Keratinocyte (primary cell): ENCODE measurements around the gene IGSF8.

Source experiments
- CTCF ChIP-seq, 3 experiments: IDR thresholded peaks in 1 of 3; conservative IDR thresholded peaks in 1 of 3; optimal IDR thresholded peaks in 1 of 3; 2 replicates in 2 of 3; 3 replicates in 1 of 3; pipeline versions ENCODE3 to v1.5.1; 2011; ENCODE audit warnings: low read length in 3 of 3, mild to moderate bottlenecking in 3 of 3, moderate library complexity in 2 of 3, control low read depth in 1 of 3, inconsistent platforms in 1 of 3; ENCODE audit not compliant: insufficient read depth in 2 of 3; ENCODE audit errors: extremely low read depth in 1 of 3
- EZH2 ChIP-seq: IDR thresholded peaks from one replicate; pipeline ENCODE4 v1.6.1; 2012; ENCODE audit warnings: inconsistent platforms, mild to moderate bottlenecking, low read length, moderate library complexity

GRCh38 chr1:160052936-160053335 is 45.5 kb downstream of the IGSF8 start:
- TF ChIP-seq CTCF (optimal IDR thresholded peaks at IDR 0.05 in 1 of 3, IDR thresholded peaks at IDR 0.05 in 1 of 3, conservative IDR thresholded peaks at IDR 0.05 in 1 of 3; ENCODE audit: extremely low read depth in 1 of 3, insufficient read depth in 2 of 3, low read length in 3 of 3) (no peak), EZH2 (no peak)
